Liver (tissue), 9 donors: ENCODE measurements around the gene PLEKHA6. TPM values are rescaled to one million over a fixed set of nuclear protein-coding genes. Genes with fewer than 3 reads are reported as not detected.

Experiments
- DNase-seq: peaks from one replicate; pipeline ENCODE4 v3.0.0-alpha.2; 2017; ENCODE audit warnings: low spot score
- H3K27ac ChIP-seq, 2 donors: one replicate each; pipeline ENCODE4 v1.7.0; 2013; ENCODE audit warnings: inconsistent platforms in 2 of 2, low read length in 2 of 2, control low read depth in 1 of 2, low read depth in 1 of 2, mild to moderate bottlenecking in 1 of 2
- H3K27me3 ChIP-seq, 4 donors: one replicate each; pipeline versions ENCODE4 v1.6.1 to v1.7.0; 2013; ENCODE audit warnings: low read length in 3 of 4, inconsistent platforms in 1 of 4, mild to moderate bottlenecking in 1 of 4, moderate library complexity in 1 of 4; ENCODE audit not compliant: control insufficient read depth in 4 of 4, insufficient read depth in 4 of 4
- H3K36me3 ChIP-seq, 4 donors: one replicate each; pipeline versions ENCODE4 v1.6.1 to v1.7.0; 2013; ENCODE audit warnings: low read length in 3 of 4, mild to moderate bottlenecking in 3 of 4, low read depth in 1 of 4, moderate library complexity in 1 of 4; ENCODE audit not compliant: control insufficient read depth in 4 of 4, insufficient read depth in 3 of 4
- H3K4me1 ChIP-seq, 4 donors: one replicate each; pipeline versions ENCODE4 v1.6.1 to v1.7.0; 2013; ENCODE audit warnings: low read length in 3 of 4, mild to moderate bottlenecking in 3 of 4, moderate library complexity in 1 of 4; ENCODE audit not compliant: control insufficient read depth in 4 of 4, insufficient read depth in 4 of 4
- H3K4me3 ChIP-seq, 3 donors: one replicate each; pipeline versions ENCODE4 v1.6.1 to v1.7.0; 2013; ENCODE audit warnings: low read length in 3 of 3, control low read depth in 1 of 3, low read depth in 1 of 3, mild to moderate bottlenecking in 1 of 3
- H3K9ac ChIP-seq, 2 donors: one replicate each; pipeline ENCODE4 v1.7.0; 2013; ENCODE audit warnings: low read length in 2 of 2, mild to moderate bottlenecking in 2 of 2, moderate library complexity in 2 of 2, control low read depth in 1 of 2, low read depth in 1 of 2
- H3K9me3 ChIP-seq, 4 donors: one replicate each; pipeline versions ENCODE4 v1.6.1 to v1.7.0; 2013; ENCODE audit warnings: low read length in 3 of 4; ENCODE audit not compliant: control insufficient read depth in 4 of 4
- ATF3 ChIP-seq: IDR thresholded peaks from 2 replicates; pipeline ENCODE4 v1.6.1; 2016; ENCODE audit warnings: antibody characterized with exemption
- CTCF ChIP-seq: fragments of 150-350 bp; IDR thresholded peaks from 2 replicates; pipeline ENCODE4 v1.5.1; 2017; ENCODE audit warnings: improper control_type of control experiment, low read depth, low read length; ENCODE audit not compliant: missing input control
- EGR1 ChIP-seq, 2 donors: IDR thresholded peaks; 2 replicates each; pipeline ENCODE4 v1.6.1; 2016 to 2018; ENCODE audit warnings: antibody characterized with exemption in 2 of 2, low read depth in 2 of 2
- FOXA1 ChIP-seq: IDR thresholded peaks from 2 replicates; pipeline ENCODE4 v1.6.1; 2016; ENCODE audit warnings: antibody characterized with exemption
- GABPA ChIP-seq, 2 donors: IDR thresholded peaks in 1 of 2; conservative IDR thresholded peaks in 1 of 2; 2 replicates each; pipeline ENCODE4 v1.6.1; 2016; ENCODE audit warnings: antibody characterized with exemption in 2 of 2, mild to moderate bottlenecking in 1 of 2, moderate library complexity in 1 of 2
- HNF4G ChIP-seq: IDR thresholded peaks from 2 replicates; pipeline ENCODE4 v1.6.1; 2016; ENCODE audit warnings: antibody characterized with exemption
- JUND ChIP-seq, 2 donors: IDR thresholded peaks; 2 replicates each; pipeline ENCODE4 v1.6.1; 2016; ENCODE audit warnings: antibody characterized with exemption in 2 of 2
- MAX ChIP-seq: IDR thresholded peaks from 2 replicates; pipeline ENCODE4 v1.6.1; 2016; ENCODE audit warnings: antibody characterized with exemption
- RAD21 ChIP-seq, 2 donors: IDR thresholded peaks; 2 replicates each; pipeline ENCODE4 v1.6.1; 2016; ENCODE audit warnings: antibody characterized with exemption in 2 of 2, mild to moderate bottlenecking in 2 of 2
- REST ChIP-seq: IDR thresholded peaks from 2 replicates; pipeline ENCODE4 v1.6.1; 2016; ENCODE audit warnings: antibody characterized with exemption, mild to moderate bottlenecking
- RXRA ChIP-seq, 2 donors: IDR thresholded peaks; 2 replicates each; pipeline ENCODE4 v1.6.1; 2017 to 2018; ENCODE audit warnings: antibody characterized with exemption in 2 of 2, mild to moderate bottlenecking in 1 of 2
- TAF1 ChIP-seq: conservative IDR thresholded peaks from 2 replicates; pipeline ENCODE4 v1.6.1; 2016; ENCODE audit warnings: antibody characterized with exemption, mild to moderate bottlenecking
- YY1 ChIP-seq: IDR thresholded peaks from 2 replicates; pipeline ENCODE4 v1.6.1; 2016; ENCODE audit warnings: antibody characterized with exemption, mild to moderate bottlenecking
- ZBTB33 ChIP-seq: IDR thresholded peaks from 2 replicates; pipeline ENCODE4 v1.6.1; 2016; ENCODE audit warnings: antibody characterized with exemption
- WGBS: extraction: QIAGEN DNeasy Blood & Tissue Kit; methylation state at CpG from one replicate; pipeline ENCODE4 v1.1.7; 2013; 5-methylcytosine and 5-hydroxymethylcytosine counted together
- polyA plus RNA-seq, 2 donors: library from polyadenylated mRNA; stranded (reverse) in 1 of 2; unstranded in 1 of 2; fragments of 200-250 nt in 1 of 2; fragments of >200 nt in 1 of 2; fragmentation: Nextera tagmentation in 1 of 2; extraction: Ambion mirVana in 1 of 2; gene quantifications; one replicate each; pipeline versions ENCODE4 v1.2.1 to v1.2.3, GENCODE V29; 2013 to 2015
- total RNA-seq, 2 donors: library from RNA; depleted of rRNA; stranded (reverse); fragments of >200 nt; gene quantifications; one replicate each; pipeline ENCODE4 v1.2.3, GENCODE V29; 2014
- donor health status: healthy.
- donor health status: healthy.
- donor health status: healthy.
- donor health status: healthy.
- donor health status: healthy.

Gene PLEKHA6
- total and polyA plus RNA-seq, 4 donors = 5.3 to 12.8 (median 7.6) TPM

- 88% methylated on average over 6 of the region's 6 CpGs for WGBS
- no peaks in the 10 kb centered on the region for H3K27me3 ChIP-seq
- no peak for DNase-seq
- TF ChIP-seq RXRA (IDR thresholded peaks at IDR 0.05) (no peak), ZBTB33 (no peak), GABPA (IDR thresholded peaks at IDR 0.05 in 1 of 2, conservative IDR thresholded peaks at IDR 0.05 in 1 of 2) (no peak), FOXA1 (no peak), YY1 (no peak), ATF3 (no peak), JUND (IDR thresholded peaks at IDR 0.05) (no peak), EGR1 (IDR thresholded peaks at IDR 0.05; ENCODE audit: low read depth in 2 of 2) (no peak), CTCF (no peak), TAF1 (no peak), RAD21 (IDR thresholded peaks at IDR 0.05) (no peak), HNF4G (no peak)
- no peaks in the 10 kb centered on the region for H3K36me3 ChIP-seq
- no peak overlapping the region for H3K4me3 ChIP-seq
- peaks cover 0 to 7% (median 2%) of the 10 kb centered on the region in 4 donors for H3K4me1 ChIP-seq
- no peak overlapping the region for H3K27ac ChIP-seq
- H3K9ac ChIP-seq = no peak overlapping the region
- no peaks in the 10 kb centered on the region for H3K9me3 ChIP-seq
Observed at GRCh38 chr1:204345941-204346645, 13.6 kb downstream of the PLEKHA6 start.

GRCh38 chr1:204345438-204345841 is 14.3 kb downstream of the PLEKHA6 start:
- no peaks in the 10 kb centered on the region for H3K27me3 ChIP-seq
- no peak overlapping the region for H3K4me3 ChIP-seq

More at GRCh38 chr1:204345438-204345841, 14.3 kb downstream of the PLEKHA6 start:
- no peak for DNase-seq
- H3K9ac ChIP-seq = no peak overlapping the region
- peaks cover 3 to 9% (median 5%) of the 10 kb centered on the region in 4 donors for H3K4me1 ChIP-seq
- 66% methylated on average over 5 of the region's 5 CpGs for WGBS
- no peaks in the 10 kb centered on the region for H3K36me3 ChIP-seq
- no peaks in the 10 kb centered on the region for H3K9me3 ChIP-seq
- H3K27ac ChIP-seq = no peak overlapping the region
- TF ChIP-seq EGR1 (IDR thresholded peaks at IDR 0.05; ENCODE audit: low read depth in 2 of 2) = no peak
- no peak for TF ChIP-seq MAX
- TF ChIP-seq YY1 = no peak
- no peak for TF ChIP-seq REST
- no peak for TF ChIP-seq FOXA1
- TF ChIP-seq TAF1 = no peak
- TF ChIP-seq RAD21 (IDR thresholded peaks at IDR 0.05) = no peak
